Activated CD8-positive, alpha-beta T cell treated with anti-CD3 and anti-CD28 coated beads for 36 hours (primary cell): ENCODE measurements around the gene UAP1. TPM values are rescaled to one million over a fixed set of nuclear protein-coding genes. Genes with fewer than 3 reads are reported as not detected.

ENCODE experiments used
- ATAC-seq: fragments of 200-7000 bp; cut with Tn5 transposase; one replicate; pipeline ENCODE4 v1.10.0; 2021; ENCODE audit warnings: mild to moderate bottlenecking, moderate library complexity
- CTCF ChIA-PET: fragments of 350-600 bp; sonication (Branson Sonifier 250); formaldehyde crosslinking; loops from one replicate; lab custom pipeline; 2021; ENCODE audit warnings: antibody characterized with exemption; lab: Charles Lee
- POLR2A ChIA-PET: fragments of 350-600 bp; sonication (Branson Sonifier 250); formaldehyde crosslinking; loops from one replicate; lab custom pipeline; 2021; ENCODE audit warnings: antibody characterized with exemption; lab: Charles Lee
- DNase-seq: peaks from one replicate; pipeline ENCODE4 v3.0.0-alpha.2; 2020
- H3K27ac Mint-ChIP-seq: one replicate; pipeline ENCODE4 v1.8.0; 2021; ENCODE audit warnings: mild to moderate bottlenecking, mixed read lengths
- H3K27me3 Mint-ChIP-seq: one replicate; pipeline ENCODE4 v1.8.0; 2021; ENCODE audit warnings: mixed read lengths
- H3K36me3 Mint-ChIP-seq: one replicate; pipeline ENCODE4 v1.8.0; 2021; ENCODE audit warnings: low read depth, mixed read lengths
- H3K4me1 Mint-ChIP-seq: one replicate; pipeline ENCODE4 v1.8.0; 2021; ENCODE audit warnings: low read depth, mixed read lengths
- H3K4me3 Mint-ChIP-seq: one replicate; pipeline ENCODE4 v1.8.0; 2021; ENCODE audit warnings: mild to moderate bottlenecking, moderate library complexity, mixed read lengths
- H3K9me3 Mint-ChIP-seq: one replicate; pipeline ENCODE4 v1.8.0; 2021; ENCODE audit warnings: mixed read lengths
- CTCF ChIP-seq: fragments of 200-600 bp; IDR thresholded peaks from one replicate; pipeline ENCODE4 v1.8.0; 2022; ENCODE audit warnings: antibody characterized with exemption, mild to moderate bottlenecking
- intact Hi-C: fragments of 100-400 bp; cut with micrococcal nuclease; formaldehyde crosslinking; loops from one replicate; pipeline ENCODE4 v1.10.0; 2022
- total RNA-seq, 2 experiments: library from RNA; stranded (reverse); gene quantifications; one replicate each; pipeline ENCODE4 v1.2.3, GENCODE V29; 2021

UAP1 gene
- total RNA-seq, 2 experiments from 2014 or later: 37.9 to 40.6 TPM

GRCh38 chr1:162649583-162649982, 88.1 kb downstream of the UAP1 start:
- ChIA-PET POLR2A (no interaction called here), CTCF (interaction anchor here (0.8 kb wide), 1 partner anchor 36 kb away, joined by 3 read pairs; no protein-coding TSS in a partner anchor)
- Mint-ChIP-seq H3K27me3 (peaks cover 6% of the 10 kb centered on the region), H3K27ac (no peak overlapping the region), H3K4me3 (no peak overlapping the region), H3K36me3 (no peaks in the 10 kb centered on the region), H3K9me3 (no peaks in the 10 kb centered on the region), H3K4me1 (no peaks in the 10 kb centered on the region)
- TF ChIP-seq CTCF: no peak
- DNase-seq (no peak), ATAC-seq (no peak)
- intact Hi-C loops: no loop called here

Other genes starting within 250 kb of the UAP1 start
- not detected for gene SPATA46, start 184.9 kb upstream of the UAP1 start, total RNA-seq
- under 1 TPM; 0.07 to 0.20 TPM for gene C1orf226, start 180.0 kb upstream of the UAP1 start, total RNA-seq
- gene SH2D1B, start 149.6 kb upstream of the UAP1 start, total RNA-seq: not detected
- 10 to 100 TPM; 44.7 to 45.6 TPM for gene UHMK1, start 63.9 kb upstream of the UAP1 start, total RNA-seq
- gene DDR2, start 70.7 kb downstream of the UAP1 start, total RNA-seq: under 1 TPM; 0.31 to 0.45 TPM
- 10 to 100 TPM; 28.8 to 31.1 TPM for gene HSD17B7, start 229.0 kb downstream of the UAP1 start, total RNA-seq